HG03066 (cell line): Measurements from ENCODE around the gene PPP3CA.

Experiments used
- ATAC-seq: cut with Tn5 transposase; IDR thresholded peaks from one replicate; pipeline ENCODE4 v1.9.1; 2021; ENCODE audit warnings: low read depth; ENCODE audit not compliant: unreplicated experiment

Gene PPP3CA

DNA sequence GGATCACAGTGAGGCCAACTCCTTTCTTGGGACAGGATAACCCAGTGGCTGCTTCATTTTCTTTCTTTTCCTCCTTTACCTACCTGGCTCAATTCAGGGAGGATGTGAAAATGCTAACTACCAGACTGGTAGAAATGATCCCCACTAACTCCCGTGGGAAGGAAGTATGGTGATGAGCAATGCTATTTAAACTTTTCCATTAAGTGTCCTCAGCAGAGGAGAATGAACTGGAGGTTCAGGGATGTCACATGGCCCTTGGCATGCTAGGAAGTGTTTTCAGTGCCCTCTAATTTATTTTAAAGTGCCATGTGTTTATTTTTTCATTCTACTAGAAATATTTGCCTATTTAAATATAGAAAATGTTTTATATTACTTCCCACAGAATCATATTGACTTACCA, 363.9 kb downstream of the PPP3CA start:
- no peak for ATAC-seq

DNA sequence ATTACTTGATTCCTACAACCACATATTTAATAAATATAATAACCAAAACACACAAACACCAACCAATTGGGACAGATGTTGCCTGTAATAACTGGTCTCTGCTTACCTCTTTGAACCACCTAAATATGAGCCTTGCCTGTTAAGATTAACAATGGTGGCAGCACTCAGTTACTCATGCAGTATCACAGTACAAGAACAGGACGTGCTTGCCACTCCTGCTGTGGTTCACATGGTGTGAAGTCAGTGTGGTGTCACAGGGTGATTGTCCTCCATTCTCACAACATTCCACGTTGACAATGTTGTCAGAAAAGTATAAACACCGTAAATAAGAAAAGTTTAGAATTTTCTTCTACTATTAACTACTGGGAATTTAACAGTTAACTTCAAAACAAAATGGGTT, 365.0 kb downstream of the PPP3CA start:
- no peak for ATAC-seq

DNA sequence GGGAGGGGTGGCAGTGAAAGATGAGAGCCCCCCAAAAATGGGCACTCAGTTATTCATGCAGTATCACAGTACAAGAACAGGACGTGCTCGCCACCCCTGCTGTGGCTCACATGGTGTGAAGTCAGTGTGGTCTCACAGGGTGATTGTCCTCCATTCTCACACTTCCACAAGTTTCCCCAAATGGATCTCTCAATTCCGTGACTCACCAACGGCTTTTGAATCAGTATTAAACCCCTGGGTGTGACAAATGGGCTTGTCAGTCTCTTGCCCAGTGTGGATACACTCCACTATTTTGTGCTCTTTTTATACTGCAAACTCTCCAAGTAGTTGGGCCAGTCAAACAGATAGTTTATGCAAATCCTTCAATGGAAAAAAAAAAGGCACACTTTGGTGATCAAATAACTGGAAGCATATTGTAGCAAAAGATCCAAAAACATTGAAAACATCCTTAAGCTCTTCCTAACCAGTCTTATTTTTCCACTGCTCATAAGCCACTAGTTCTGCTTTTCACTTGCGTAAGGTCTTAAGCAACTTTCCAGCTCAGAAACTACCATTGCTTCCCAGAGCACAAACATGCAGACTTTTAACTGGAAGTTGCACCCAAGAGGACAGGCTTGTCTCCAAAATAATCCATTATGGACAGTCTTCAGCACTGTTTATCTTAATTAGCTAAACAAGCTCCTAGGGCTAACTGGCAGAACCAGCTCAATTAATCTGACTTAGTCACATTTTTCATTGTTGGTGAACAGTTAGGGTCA, 365.7 kb downstream of the PPP3CA start:
- no peak for ATAC-seq

DNA sequence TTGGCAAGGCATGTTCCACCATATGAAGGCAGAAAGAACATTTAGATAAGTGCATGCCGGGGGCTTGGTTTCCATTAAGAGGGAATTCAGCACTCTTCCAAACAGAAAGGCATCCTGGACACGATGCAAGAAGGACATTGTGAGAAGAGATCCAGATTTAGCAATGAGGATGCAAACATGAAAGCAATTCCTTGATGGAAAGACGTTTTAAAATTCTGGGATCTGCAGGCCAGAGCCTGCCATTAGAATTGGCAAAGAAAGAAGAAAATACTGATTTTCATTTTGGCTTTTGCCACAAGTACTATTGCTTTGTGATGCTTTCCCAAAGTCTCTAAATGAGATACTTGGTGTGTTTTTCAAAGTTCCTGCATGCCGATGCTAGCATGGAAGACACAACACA, 367.6 kb downstream of the PPP3CA start:
- ATAC-seq = no peak

DNA sequence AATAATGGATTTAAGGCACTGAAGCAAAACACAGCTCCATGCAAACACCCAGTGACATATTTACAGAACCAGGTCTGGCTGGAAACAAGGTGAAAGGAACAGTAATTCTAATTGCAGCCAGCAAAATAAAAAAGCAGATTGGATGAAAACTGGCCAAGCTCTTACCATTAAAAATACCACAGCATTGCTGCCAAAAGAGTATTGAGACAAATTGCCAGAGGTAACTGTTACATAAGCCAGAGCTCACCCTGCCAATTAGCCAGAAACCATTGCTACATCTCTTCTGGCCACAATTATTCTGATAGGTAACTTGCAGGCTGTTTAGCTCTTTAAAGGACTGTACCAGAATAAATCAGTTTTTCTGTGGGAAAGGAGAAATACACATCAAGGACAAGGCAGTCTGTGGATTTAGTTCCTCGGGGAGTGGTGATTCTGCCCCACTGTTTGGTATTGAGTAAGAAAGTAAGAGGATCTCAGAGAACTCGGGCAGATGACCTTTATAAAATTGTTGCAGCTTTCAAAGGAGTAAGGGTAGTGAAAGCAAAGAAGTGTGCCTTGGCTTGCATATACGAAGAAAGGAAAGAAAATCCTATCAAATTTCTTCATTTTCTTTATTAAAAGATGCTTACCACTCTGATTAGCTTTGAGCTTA, 369.5 kb downstream of the PPP3CA start:
- ATAC-seq = no peak

DNA sequence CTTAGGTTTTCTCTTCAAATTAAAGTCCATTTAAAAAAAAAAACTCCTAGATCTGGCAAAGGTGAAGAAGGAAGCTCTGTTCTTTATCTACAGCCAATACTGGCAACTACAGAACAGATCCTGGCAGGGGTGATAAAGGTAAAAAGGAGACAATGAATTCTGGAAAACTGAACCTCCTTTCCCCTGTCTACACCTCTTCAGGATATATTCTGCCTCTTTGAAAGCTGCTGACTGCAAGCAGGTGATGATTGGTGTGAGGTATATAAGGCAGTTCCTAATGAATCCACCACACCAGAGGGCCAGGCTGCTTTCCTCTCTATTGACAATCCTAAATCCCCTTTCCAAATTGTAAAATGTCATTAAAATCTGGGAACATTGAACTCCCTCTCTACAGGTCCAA, 370.1 kb downstream of the PPP3CA start:
- ATAC-seq = no peak
